K562 treated with DMSO at 1 percent for 48 hours (cell line): ENCODE results near the gene COG5. TPM values are rescaled to one million over a fixed set of nuclear protein-coding genes. Genes with fewer than 3 reads are reported as not detected.

Experiments
- total RNA-seq: library from RNA; unstranded; fragments of 300-600 nt; gene quantifications from 2 replicates; pipeline ENCODE4 v1.2.3, GENCODE V29; 2022; ENCODE audit warnings: low replicate concordance; ENCODE audit errors: extremely low read depth

COG5 gene
- total RNA-seq: not detected in 2 replicates

GRCh38 chr7:107563775-107564552 is at the start of gene COG5, which contains the start of gene DUS4L:
TSS of gene COG5 (minus strand) at chr7:107563920. CDS start at chr7:107563896, 24 bp downstream.
TSS of gene DUS4L (plus strand) at chr7:107563971. CDS start at chr7:107567071, 3,100 bp downstream.

DNA sequence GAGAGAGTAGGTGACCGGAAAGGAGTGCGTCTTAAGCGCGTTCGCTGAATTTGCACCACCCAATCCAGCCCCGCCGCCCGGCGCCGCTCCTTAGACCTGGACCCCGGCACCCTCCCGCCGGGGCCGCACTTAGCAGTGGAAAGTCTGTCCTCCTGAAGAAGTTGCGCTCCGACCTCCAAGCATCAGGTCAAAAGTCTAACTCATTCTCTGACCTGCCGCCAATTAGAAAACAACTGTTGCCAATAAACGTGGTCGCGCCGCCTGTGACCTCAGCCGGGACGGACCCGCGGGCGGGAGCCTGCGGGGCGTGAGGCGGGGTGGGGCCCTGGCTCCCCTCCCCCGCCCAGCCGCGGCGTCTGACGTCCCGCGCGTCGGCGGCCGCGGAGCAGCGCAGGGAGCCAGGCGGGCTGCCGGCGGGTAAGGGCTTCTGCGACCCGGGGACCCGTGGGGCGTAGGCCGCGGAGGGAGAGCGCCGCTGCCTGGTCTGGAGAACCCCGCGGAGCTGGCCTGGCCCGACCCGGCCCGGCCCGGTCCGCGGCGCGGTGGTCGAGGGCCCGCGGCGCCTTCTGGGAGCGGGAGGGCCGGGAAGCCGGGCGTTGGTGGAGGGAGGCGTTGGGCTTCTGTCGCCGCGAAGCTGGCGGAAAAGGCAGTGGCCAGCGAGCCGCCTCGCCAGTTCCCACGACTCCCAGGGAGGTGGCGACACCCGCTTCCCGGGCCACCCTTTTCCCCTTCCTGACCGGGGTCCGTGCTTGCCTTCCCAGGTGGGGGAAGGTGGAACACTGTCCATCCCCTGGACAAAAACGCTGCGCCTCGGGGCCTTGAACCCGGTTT is 16.4 kb upstream of the COG5 start, which contains the start of gene BCAP29:
Gene BCAP29, plus strand, starts transcription at position 362 of the 831 bp plus-strand sequence. CDS start 527 bp downstream, outside the sequence.

DNA sequence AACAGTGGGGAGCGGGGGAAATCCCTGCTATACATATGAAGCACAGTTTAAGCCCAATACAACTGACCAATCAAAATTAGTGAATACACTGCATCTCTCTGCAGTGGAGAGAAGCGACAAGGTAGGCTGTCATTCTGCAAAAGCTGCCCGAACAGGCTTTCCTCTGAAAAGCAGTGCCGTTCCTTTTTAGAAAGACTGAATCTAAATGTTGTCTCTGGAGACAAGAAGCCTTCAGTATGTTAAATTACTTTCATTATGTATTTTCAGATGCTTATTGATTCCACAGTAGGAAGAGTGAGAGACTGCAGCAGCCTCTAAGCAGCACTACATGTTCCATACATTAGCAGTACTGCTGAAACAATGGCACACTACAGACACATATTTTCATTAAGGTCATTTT is 93.8 kb downstream of the COG5 start, which contains the start of gene GPR22:
Gene GPR22, plus strand, starts transcription at position 129 of the 400 bp plus-strand sequence. CDS start 4,004 bp downstream, outside the sequence.

GRCh38 chr7:107168233-107169119 is 395.2 kb downstream of the COG5 start, which contains the start of gene HBP1:
TSS of gene HBP1 (plus strand) at chr7:107169003. CDS start at chr7:107179894, 10,891 bp downstream.

Other genes starting within 250 kb of the COG5 start
- gene GPR22, start 93.9 kb downstream of the COG5 start, total RNA-seq: not detected in 2 replicates
- not detected in 2 replicates for gene DUS4L, start 51 bp upstream of the COG5 start, total RNA-seq
- gene BCAP29, start 16.3 kb upstream of the COG5 start, total RNA-seq: not detected in 2 replicates
- gene SLC26A4, start 96.9 kb upstream of the COG5 start, total RNA-seq: not detected in 2 replicates
- gene CBLL1, start 180.2 kb upstream of the COG5 start, total RNA-seq: not detected in 2 replicates
- not detected in 2 replicates for gene SLC26A3, start 239.3 kb upstream of the COG5 start, total RNA-seq